CD4-positive, alpha-beta T cell treated with Interleukin-12 subunit alpha and Interleukin-12 subunit beta, for 1 hour (primary cell): ENCODE data around the gene RASGEF1C.

Source experiments
- DNase-seq: peaks from one replicate; pipeline ENCODE4 v3.0.0-alpha.2; 2020

The RASGEF1C gene

GRCh38 chr5:180079702-180080466, 129.1 kb downstream of the RASGEF1C start:
- DNase-seq = no peak

DNA sequence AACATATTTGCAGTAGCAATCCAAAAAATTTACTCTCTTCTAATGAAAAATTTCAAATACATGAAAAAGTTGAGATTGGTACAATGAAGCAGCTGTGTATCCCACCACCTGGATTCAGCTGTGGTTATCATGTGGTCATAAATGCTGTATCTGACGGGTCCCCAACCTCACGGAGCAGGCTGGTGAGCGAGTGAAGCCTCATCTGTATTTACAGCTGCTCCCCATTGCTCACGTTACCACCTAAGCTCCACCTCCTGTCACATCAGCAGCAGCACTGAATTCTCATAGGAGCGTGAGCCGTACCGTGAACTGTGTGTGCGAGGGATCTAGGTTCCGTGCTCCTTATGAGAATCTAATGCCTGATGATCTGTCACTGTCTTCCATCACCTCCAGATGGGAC, 130.7 kb downstream of the RASGEF1C start:
- DNase-seq = no peak

- no peak for DNase-seq
Observed at GRCh38 chr5:180077594-180078284, 131.3 kb downstream of the RASGEF1C start.

DNA sequence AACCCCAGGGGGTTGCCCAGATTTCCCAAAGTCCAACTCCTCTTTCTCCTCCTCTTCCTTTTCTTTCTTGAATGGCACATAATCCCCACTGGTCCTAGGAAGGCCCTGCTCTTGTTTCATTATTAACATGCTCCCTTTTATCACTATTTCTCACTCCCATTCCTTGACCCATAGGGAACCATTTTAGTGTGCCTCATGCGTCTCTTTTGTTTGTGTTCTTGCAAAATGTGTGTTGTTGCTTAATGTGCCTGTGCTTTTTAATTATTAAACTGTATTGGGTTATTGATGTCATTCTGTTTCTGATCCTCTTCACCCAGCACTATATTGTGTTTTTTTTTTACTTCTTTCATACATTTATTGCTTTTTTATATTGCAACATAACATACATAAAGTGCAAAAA, 133.3 kb downstream of the RASGEF1C start:
- DNase-seq = no peak

DNA sequence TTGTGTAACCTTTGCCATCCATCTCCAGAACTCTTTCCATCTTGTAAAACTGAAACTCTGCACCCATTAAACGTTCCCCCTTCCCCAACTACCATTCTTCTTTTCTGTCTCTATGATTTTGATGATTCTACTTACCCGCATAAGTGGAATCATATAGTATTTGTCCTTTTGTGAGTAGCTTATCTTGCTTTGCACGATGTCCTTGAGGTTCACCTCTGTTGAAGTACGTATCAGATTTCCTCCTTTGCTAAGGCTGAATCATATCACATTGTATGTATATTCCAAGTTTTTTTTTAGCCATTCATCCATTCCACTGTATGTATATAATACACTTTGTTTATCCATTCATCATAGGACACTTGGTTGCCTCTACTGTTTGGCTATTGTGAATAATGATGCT, 134.5 kb downstream of the RASGEF1C start:
- DNase-seq = no peak

DNA sequence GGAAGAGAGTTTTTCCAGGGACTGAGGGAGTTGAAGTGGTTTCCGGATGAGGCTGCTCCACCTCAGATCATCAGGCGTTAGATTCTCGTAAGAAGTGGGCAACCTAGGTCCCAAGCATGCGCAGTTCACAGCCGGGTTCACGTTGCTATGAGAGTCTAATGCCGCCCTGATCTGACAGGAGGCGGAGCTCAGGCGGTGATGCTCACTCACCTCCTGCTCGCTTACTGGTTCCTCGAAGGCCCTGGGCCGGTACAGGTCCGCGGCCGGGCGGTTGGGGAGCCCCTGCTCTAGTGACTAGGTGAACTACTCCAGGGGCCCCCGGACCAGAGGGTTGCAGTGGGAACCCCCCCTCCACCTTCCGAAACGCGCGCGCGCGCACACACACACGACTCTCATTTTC, 136.5 kb downstream of the RASGEF1C start:
- DNase-seq = peak; percentile 33

GRCh38 chr5:180072256-180072548, 136.8 kb downstream of the RASGEF1C start:
- no peak for DNase-seq

DNA sequence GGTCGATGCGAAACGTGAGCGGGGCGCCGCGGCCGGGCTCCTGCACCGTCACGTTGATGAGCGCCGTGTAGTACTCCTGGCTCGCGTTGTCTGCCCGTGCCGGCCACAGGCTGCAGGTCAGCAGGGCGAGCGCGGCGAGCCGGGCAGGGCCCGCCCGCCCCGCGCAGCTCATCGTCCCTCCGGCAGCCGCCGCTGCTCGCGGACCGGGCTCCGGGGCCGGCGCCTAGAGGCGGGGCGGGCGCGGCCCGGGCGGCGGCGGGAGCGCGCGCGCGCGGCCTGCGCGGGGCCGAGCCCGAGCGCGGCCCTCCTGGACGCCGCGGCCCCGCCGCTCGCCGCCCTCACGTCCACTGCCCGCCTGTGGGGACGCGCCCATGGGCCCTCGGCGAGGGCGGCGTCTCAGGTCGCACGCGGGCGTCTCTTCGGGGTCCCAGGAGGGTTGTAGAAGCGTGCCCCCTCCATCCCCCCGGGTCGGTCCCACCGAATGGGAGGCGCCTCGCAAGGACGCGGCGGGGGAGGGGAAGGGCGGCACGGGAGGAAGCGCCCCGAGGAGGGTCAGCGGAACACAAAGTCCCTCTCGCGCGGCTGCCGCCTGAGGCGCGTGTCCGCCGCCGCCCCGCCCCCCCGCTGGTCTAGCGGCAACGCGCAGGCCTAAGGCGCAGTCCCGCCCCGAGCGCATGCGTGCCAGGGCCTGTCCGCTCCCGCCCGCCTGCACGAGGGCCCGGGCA, 137.3 kb downstream of the RASGEF1C start, which contains the start of gene RNF130:
TSS of gene RNF130 (minus strand) at position 229 of the 725 bp plus-strand sequence. CDS start at position 172, 57 bp downstream.
- peak; percentile 87 for DNase-seq

GRCh38 chr5:180070756-180071530, 138.1 kb downstream of the RASGEF1C start:
- DNase-seq = no peak

- DNase-seq = peak; percentile 19
Observed at GRCh38 chr5:180069589-180070247, 139.3 kb downstream of the RASGEF1C start.

GRCh38 chr5:180068519-180069090, 140.4 kb downstream of the RASGEF1C start:
- DNase-seq = no peak

DNA sequence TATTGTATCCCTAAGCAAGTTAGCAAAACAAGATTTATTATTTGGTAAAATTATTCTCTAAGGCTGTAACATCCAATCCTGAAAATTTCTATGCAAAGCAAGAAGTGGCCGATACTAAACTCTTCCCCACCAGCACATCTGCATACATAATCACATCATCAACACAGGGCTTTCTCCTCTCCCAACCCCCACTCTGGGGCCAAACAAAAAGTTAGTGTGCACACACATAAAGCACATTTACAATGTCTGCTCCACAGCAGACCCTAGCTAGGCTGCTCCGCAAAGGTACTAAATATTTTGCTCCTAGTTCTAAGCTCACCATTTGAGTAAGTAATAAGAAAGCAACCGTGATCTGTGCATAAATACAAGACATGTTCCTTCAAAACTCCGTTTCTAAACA, 141.0 kb downstream of the RASGEF1C start:
- DNase-seq = no peak

DNA sequence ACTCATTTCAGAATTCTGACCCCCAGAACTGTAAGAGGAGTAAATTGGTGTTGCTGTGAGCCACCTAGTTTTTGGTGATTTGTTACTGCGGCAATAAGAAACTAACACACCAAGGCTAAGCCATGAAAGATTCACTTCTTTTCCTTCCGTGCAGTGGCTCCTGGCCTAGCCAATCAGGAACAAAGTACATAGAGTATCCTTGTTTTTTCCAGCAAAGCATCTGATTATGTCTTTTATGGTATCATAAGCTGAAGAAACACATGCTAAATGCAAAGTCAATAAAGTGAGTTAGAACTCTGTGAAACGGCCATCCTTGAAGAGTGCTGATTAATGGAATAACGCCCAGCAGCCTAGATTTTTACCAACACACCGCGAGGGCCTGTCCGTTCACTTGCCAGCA, 148.8 kb downstream of the RASGEF1C start:
- DNase-seq = no peak

- no peak for DNase-seq
Observed at GRCh38 chr5:180059326-180059725, 149.7 kb downstream of the RASGEF1C start.

- no peak for DNase-seq
Observed at GRCh38 chr5:180056153-180056552, 152.9 kb downstream of the RASGEF1C start.

DNA sequence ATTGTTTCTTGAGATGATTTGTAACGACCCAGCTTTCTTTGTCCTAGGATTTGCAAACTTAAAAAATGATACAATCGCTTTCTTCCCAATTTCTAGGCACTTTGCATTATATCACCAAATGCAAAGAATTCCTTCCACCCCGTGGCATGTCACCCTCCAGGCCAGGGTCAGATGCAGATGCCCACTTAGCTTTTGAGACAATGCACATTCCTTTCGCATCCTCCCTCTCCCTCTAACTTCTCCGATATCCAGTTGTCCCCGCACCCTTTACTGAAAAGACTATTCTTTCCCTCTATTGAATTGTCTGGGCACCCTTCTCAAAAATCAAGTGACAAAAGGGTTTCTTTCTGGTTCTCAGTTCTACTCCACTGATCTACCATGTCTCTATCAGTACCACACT, 154.8 kb downstream of the RASGEF1C start:
- no peak for DNase-seq

DNA sequence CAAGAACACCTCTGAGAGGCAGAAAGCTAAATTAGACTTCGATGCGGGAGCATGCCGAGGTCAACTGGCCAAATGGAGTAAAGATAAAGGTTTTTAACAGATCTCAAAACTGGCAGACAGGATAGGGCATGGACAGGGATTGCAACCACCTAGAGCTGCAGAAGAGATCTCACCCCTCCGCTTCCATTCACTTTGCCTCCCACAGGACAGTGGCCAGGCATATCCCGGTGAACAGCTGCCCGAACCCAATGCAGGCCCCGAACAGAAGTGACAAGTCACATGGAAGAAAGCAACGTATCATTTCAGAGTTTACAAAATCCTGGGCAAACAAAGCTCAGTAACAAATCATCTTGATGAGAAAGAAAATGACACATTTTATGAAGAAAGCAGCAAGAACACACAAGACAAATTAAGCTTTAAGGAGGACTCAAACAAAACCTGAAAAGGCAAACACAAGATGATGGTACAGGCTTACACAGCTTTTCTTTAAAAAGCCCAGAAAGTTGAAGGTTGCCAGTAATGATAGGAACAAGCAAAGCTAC, 155.9 kb downstream of the RASGEF1C start:
- no peak for DNase-seq

- no peak for DNase-seq
Observed at GRCh38 chr5:180052211-180052818, 156.7 kb downstream of the RASGEF1C start.
